ENCODE data around the gene FADS2.

DNA sequence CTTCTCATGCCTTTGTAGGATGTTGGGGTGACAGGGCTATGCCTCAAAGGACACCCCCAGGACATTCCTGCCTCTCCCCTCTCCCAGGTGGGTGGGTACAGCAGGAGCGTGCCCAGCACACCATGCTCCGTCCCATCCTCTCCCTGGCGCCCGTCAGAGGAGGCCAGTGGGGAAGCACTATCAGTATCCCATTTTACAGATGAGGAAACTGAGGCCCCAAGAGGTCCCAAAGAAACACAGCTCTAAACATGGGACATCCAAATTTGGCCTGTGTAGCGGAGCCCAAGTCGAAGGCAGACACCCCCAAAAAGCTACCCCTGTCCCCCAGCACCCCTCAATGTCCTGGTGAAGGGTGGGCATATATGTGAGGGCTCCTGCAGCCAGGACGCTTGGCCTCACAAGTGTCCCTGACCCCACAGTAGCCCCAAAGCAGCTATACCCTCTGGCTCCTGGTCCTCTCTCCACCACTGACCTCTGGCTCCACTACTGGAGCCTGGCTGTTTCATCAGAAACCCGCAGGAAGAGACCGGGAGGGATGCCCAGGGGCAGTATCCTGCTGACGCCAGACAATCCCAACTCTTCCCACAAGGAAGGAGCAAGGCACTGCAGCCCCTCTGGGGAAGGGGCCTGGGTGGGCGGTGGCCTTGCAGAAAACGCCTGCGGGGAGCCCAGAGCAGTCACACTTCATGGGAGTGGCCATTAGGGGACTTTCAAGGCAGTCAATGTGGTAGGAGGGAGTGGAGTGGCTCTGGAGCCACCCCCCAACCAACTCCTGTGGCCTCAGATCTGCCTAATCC lies 57.9 kb downstream of the FADS2 start:
- TF ChIP-seq CTCF (IDR thresholded peaks at IDR 0.05), result no peak
- TF ChIP-seq POLR2A (IDR thresholded peaks at IDR 0.05), result no peak
